ENCODE measurements around the gene CCT3. TPM values are rescaled to one million over a fixed set of nuclear protein-coding genes. Genes with fewer than 3 reads are reported as not detected.

The CCT3 gene
- total and polyA plus RNA-seq, 4 donors: 71.6 to 165 (median 139) TPM

GRCh38 chr1:156291226-156292061, 46.6 kb downstream of the CCT3 start:
- Histone ChIP-seq H3K4me1 (ENCODE audit: control insufficient read depth in 5 of 5, insufficient read depth in 5 of 5, low read length in 5 of 5) (peaks cover 0 to 14% (median 2%) of the 10 kb centered on the region in 5 donors), H3K27me3 (ENCODE audit: control insufficient read depth in 3 of 3, insufficient read depth in 3 of 3, low read length in 2 of 3) (no peaks in the 10 kb centered on the region), H3K27ac (ENCODE audit: low read depth in 1 of 2, low read length in 1 of 2) (peak overlapping the region; percentile 37 to 57), H3K9me3 (ENCODE audit: control insufficient read depth in 4 of 4, insufficient read depth in 3 of 4, low read length in 3 of 4) (no peaks in the 10 kb centered on the region), H3K36me3 (ENCODE audit: control insufficient read depth in 4 of 4, insufficient read depth in 4 of 4, low read length in 4 of 4) (peaks cover 0 to 9% (median 5%) of the 10 kb centered on the region in 4 donors), H3K4me3 (peak overlapping the region; percentile 18), H3K9ac (ENCODE audit: insufficient read depth in 1 of 2, low read length in 2 of 2) (peak overlapping the region in 1 of 2 donors; percentile 63)
- 23 to 28% methylated on average over 37 of the region's 37 CpGs for WGBS, 2 donors
- peak; percentile 91 for ATAC-seq (ENCODE audit: insufficient read depth, low FRiP score)
- DNase-seq: peak; percentile 77 to 86 (median 85)
- TF ChIP-seq CTCF (IDR thresholded peaks at IDR 0.05; ENCODE audit: control extremely low read depth, extremely low read depth): no peak

GRCh38 chr1:156289857-156290256, 48.2 kb downstream of the CCT3 start:
- ATAC-seq (ENCODE audit: insufficient read depth, low FRiP score): no peak
- H3K36me3 ChIP-seq (ENCODE audit: control insufficient read depth in 4 of 4, insufficient read depth in 4 of 4, low read length in 4 of 4): peaks cover 0 to 21% (median 6%) of the 10 kb centered on the region in 4 donors
- H3K4me1 ChIP-seq (ENCODE audit: control insufficient read depth in 5 of 5, insufficient read depth in 5 of 5, low read length in 5 of 5): peaks cover 0 to 10% (median 0%) of the 10 kb centered on the region in 5 donors
- TF ChIP-seq CTCF (IDR thresholded peaks at IDR 0.05; ENCODE audit: control extremely low read depth, extremely low read depth): no peak
- no peaks in the 10 kb centered on the region for H3K27me3 ChIP-seq (ENCODE audit: control insufficient read depth in 3 of 3, insufficient read depth in 3 of 3, low read length in 2 of 3)
- DNase-seq: no peak
- H3K9me3 ChIP-seq (ENCODE audit: control insufficient read depth in 4 of 4, insufficient read depth in 3 of 4, low read length in 3 of 4): no peaks in the 10 kb centered on the region
- no peak overlapping the region for H3K27ac ChIP-seq (ENCODE audit: low read depth in 1 of 2, low read length in 1 of 2)
- no peak overlapping the region for H3K4me3 ChIP-seq
- no peak overlapping the region for H3K9ac ChIP-seq (ENCODE audit: insufficient read depth in 1 of 2, low read length in 2 of 2)

GRCh38 chr1:156286061-156286460, 52.0 kb downstream of the CCT3 start:
- no peaks in the 10 kb centered on the region for H3K27me3 ChIP-seq (ENCODE audit: control insufficient read depth in 3 of 3, insufficient read depth in 3 of 3, low read length in 2 of 3)
- no peak overlapping the region for H3K9ac ChIP-seq (ENCODE audit: insufficient read depth in 1 of 2, low read length in 2 of 2)
- H3K27ac ChIP-seq (ENCODE audit: low read depth in 1 of 2, low read length in 1 of 2): no peak overlapping the region
- H3K4me3 ChIP-seq: no peak overlapping the region
- H3K4me1 ChIP-seq (ENCODE audit: control insufficient read depth in 5 of 5, insufficient read depth in 5 of 5, low read length in 5 of 5): peaks cover 0 to 20% (median 6%) of the 10 kb centered on the region in 5 donors
- peaks cover 0 to 18% (median 5%) of the 10 kb centered on the region in 4 donors for H3K36me3 ChIP-seq (ENCODE audit: control insufficient read depth in 4 of 4, insufficient read depth in 4 of 4, low read length in 4 of 4)
- 97% methylated on average over 8 of the region's 8 CpGs for WGBS, 2 donors
- no peak for DNase-seq
- ATAC-seq (ENCODE audit: insufficient read depth, low FRiP score): no peak
- no peaks in the 10 kb centered on the region for H3K9me3 ChIP-seq (ENCODE audit: control insufficient read depth in 4 of 4, insufficient read depth in 3 of 4, low read length in 3 of 4)
- no peak for TF ChIP-seq CTCF (IDR thresholded peaks at IDR 0.05; ENCODE audit: control extremely low read depth, extremely low read depth)
